Measurements from ENCODE around the gene ACTN1.
A peak's percentile ranks its signal among the peaks of the same experiment; 100 is the strongest.

The ACTN1 gene

GRCh38 chr14:68938271-68939150 is 40.6 kb downstream of the ACTN1 start:
- H3K4me1 Mint-ChIP-seq: peaks cover 86% of the 10 kb centered on the region
- peak overlapping the region; percentile 84 to 91 (median 85) for H3K27ac Mint-ChIP-seq
- H3K27me3 Mint-ChIP-seq (ENCODE audit: low read depth): no peaks in the 10 kb centered on the region
- H3K9me3 Mint-ChIP-seq: no peaks in the 10 kb centered on the region
- H3K4me3 Mint-ChIP-seq: peak overlapping the region in 1 of 3 experiments; percentile 3
- H3K36me3 Mint-ChIP-seq (ENCODE audit: low read depth): no peaks in the 10 kb centered on the region
- TF ChIP-seq, protein P1, sequence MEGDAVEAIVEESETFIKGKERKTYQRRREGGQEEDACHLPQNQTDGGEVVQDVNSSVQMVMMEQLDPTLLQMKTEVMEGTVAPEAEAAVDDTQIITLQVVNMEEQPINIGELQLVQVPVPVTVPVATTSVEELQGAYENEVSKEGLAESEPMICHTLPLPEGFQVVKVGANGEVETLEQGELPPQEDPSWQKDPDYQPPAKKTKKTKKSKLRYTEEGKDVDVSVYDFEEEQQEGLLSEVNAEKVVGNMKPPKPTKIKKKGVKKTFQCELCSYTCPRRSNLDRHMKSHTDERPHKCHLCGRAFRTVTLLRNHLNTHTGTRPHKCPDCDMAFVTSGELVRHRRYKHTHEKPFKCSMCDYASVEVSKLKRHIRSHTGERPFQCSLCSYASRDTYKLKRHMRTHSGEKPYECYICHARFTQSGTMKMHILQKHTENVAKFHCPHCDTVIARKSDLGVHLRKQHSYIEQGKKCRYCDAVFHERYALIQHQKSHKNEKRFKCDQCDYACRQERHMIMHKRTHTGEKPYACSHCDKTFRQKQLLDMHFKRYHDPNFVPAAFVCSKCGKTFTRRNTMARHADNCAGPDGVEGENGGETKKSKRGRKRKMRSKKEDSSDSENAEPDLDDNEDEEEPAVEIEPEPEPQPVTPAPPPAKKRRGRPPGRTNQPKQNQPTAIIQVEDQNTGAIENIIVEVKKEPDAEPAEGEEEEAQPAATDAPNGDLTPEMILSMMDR (IDR thresholded peaks at IDR 0.05; ENCODE audit: unreplicated experiment in 3 of 3): no peak

DNA sequence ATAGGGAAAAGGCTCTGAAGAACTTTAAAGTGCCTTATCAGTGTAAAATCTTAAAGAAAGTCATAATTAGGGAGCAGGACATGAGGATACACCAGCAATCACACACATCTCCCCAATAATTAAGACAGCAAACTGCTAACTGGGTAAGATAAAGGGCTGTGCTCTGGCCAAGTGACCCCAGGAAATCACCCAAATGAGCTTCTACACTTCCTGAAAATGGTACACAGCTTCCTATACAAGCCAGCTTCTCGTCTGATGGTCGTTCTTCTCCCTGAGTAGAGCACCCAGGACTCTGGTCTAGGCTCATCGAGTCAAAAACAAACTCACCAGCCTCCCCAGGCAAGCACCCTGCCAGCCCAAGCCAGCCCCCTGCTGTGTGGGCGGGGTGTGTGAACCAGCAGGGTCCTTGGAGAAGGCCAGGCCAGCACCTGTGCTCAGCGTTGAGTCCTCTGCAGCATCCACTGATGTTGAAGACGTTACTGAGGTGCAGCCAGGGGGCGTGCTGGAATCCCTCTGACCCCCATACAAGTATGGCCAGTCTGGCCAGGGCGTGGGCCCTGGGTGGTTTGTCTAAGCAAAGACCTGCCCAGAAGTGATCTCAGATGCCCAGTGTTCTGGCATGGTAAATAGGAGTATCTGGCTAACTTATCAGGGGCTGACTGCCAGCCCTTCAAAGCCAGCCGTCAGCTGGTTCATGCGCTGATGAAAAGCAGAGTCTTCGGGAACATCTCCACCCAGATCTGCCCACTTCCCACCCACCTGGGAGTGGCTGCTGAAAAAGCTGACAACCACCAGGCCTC is 41.4 kb downstream of the ACTN1 start:
- Mint-ChIP-seq H3K4me1 (peaks cover 78% of the 10 kb centered on the region), H3K36me3 (ENCODE audit: low read depth) (no peaks in the 10 kb centered on the region), H3K27me3 (ENCODE audit: low read depth) (no peaks in the 10 kb centered on the region), H3K27ac (peak overlapping the region; percentile 84 to 91 (median 85)), H3K9me3 (no peaks in the 10 kb centered on the region), H3K4me3 (no peak overlapping the region)
- TF ChIP-seq, protein P1 (IDR thresholded peaks at IDR 0.05; ENCODE audit: unreplicated experiment in 3 of 3): peak in 1 of 3 experiments; percentile 8

- Mint-ChIP-seq H3K9me3 (no peaks in the 10 kb centered on the region), H3K4me1 (peaks cover 75% of the 10 kb centered on the region), H3K36me3 (ENCODE audit: low read depth) (no peaks in the 10 kb centered on the region), H3K27me3 (ENCODE audit: low read depth) (no peaks in the 10 kb centered on the region), H3K27ac (peak overlapping the region; percentile 15 to 91 (median 62)), H3K4me3 (peak overlapping the region in 1 of 3 experiments; percentile 32)
- TF ChIP-seq, protein P1 (IDR thresholded peaks at IDR 0.05; ENCODE audit: unreplicated experiment in 3 of 3): no peak
Measured at GRCh38 chr14:68936980-68937379, 42.1 kb downstream of the ACTN1 start.

DNA sequence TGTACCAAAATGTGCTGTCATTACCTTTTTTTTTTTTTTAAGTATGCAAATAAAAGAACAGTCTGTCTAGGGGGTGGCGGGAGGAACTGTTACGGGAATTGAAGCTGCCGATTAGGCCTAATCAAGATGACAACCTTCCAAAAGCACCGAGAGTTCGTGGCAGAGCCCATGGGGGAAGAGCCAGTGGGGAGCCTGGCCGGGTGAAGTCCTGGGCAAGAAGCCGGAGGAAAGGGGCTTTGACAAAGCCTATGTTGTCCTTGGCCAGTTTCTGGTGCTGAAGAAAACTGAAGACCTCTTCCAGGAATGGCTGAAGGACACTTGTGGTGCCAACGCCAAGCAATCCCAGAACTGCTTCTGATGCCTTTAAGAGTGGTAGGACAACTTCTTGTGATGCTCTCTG is 42.6 kb downstream of the ACTN1 start:
- no peak overlapping the region for H3K4me3 Mint-ChIP-seq
- H3K4me1 Mint-ChIP-seq: peaks cover 75% of the 10 kb centered on the region
- no peaks in the 10 kb centered on the region for H3K9me3 Mint-ChIP-seq
- H3K27me3 Mint-ChIP-seq (ENCODE audit: low read depth): no peaks in the 10 kb centered on the region
- H3K36me3 Mint-ChIP-seq (ENCODE audit: low read depth): no peaks in the 10 kb centered on the region
- TF ChIP-seq, protein P1 (IDR thresholded peaks at IDR 0.05; ENCODE audit: unreplicated experiment in 3 of 3): no peak
- peak overlapping the region; percentile 46 to 91 (median 62) for H3K27ac Mint-ChIP-seq

DNA sequence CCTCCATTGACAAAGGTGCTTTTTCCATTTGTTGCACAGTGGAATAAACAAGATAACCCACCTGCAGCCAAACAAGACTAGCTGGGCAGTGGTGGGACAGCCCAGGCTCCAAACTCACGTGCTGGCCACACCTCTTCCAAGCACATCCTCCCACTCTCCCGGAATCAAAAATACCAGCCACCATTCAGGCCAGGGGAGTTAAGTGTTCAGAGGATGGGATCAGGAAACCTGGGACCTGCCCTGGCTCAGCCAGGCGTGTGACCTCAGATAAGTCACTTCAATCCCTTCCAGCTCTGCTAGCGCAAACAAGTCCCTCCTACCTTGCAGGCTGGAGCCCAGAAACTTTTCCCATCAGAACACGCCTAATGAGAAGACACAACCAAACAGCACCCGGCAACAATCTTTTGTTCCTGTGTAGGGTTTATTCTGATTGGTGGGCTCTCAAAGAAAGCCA is 43.3 kb downstream of the ACTN1 start:
- peak overlapping the region; percentile 46 to 91 (median 62) for H3K27ac Mint-ChIP-seq
- no peaks in the 10 kb centered on the region for H3K36me3 Mint-ChIP-seq (ENCODE audit: low read depth)
- H3K27me3 Mint-ChIP-seq (ENCODE audit: low read depth): no peaks in the 10 kb centered on the region
- no peaks in the 10 kb centered on the region for H3K9me3 Mint-ChIP-seq
- no peak overlapping the region for H3K4me3 Mint-ChIP-seq
- H3K4me1 Mint-ChIP-seq: peaks cover 78% of the 10 kb centered on the region
- TF ChIP-seq, protein P1 (IDR thresholded peaks at IDR 0.05; ENCODE audit: unreplicated experiment in 3 of 3): no peak

Data from nephron (organoid).